B cell (primary cell): Measurements from ENCODE around the gene GIPR. TPM values are rescaled to one million over a fixed set of nuclear protein-coding genes. Genes with fewer than 3 reads are reported as not detected.

Source experiments
- ATAC-seq: fragments of 200-7000 bp; cut with Tn5 transposase; one replicate; pipeline ENCODE4 v1.10.0; 2021; ENCODE audit warnings: low read depth, mild to moderate bottlenecking, moderate number of reproducible peaks, moderate library complexity
- CTCF ChIA-PET: fragments of 350-600 bp; sonication (Branson Sonifier 250); formaldehyde crosslinking; loops from one replicate; lab custom pipeline; 2021; ENCODE audit warnings: antibody characterized with exemption, inconsistent platforms; lab: Charles Lee
- POLR2A ChIA-PET: fragments of 350-600 bp; sonication (Branson Sonifier 250); formaldehyde crosslinking; loops from one replicate; lab custom pipeline; 2021; ENCODE audit warnings: antibody characterized with exemption; lab: Charles Lee
- DNase-seq: peaks from one replicate; pipeline ENCODE4 v3.0.0; 2013
- H2AFZ ChIP-seq: 2 replicates; pipeline ENCODE4 v1.6.1; 2012; ENCODE audit warnings: mild to moderate bottlenecking, low read depth, low read length; ENCODE audit not compliant: insufficient read depth, poor library complexity, severe bottlenecking
- H3K27ac ChIP-seq, 2 donors: 1 replicate in 1 of 2; 2 replicates in 1 of 2; pipeline ENCODE4 v1.5.1; 2012 to 2013; ENCODE audit warnings: low read length in 2 of 2, mild to moderate bottlenecking in 2 of 2, moderate library complexity in 1 of 2
- H3K27me3 ChIP-seq, 4 experiments: fragments of 200-600 bp in 1 of 4; sonication (generic) in 1 of 4; replicated peaks in 1 of 4; 1 replicate in 2 of 4; 2 replicates in 2 of 4; pipeline versions ENCODE4 v1.6.1 to v1.7.0; 2013 to 2016; ENCODE audit warnings: low read length in 3 of 4, mild to moderate bottlenecking in 2 of 4, mixed read lengths in 1 of 4, moderate library complexity in 1 of 4; ENCODE audit not compliant: insufficient read depth in 4 of 4, control insufficient read depth in 3 of 4; ENCODE audit errors: control extremely low read depth in 1 of 4
- H3K36me3 ChIP-seq, 2 experiments: replicated peaks in 1 of 2; 1 replicate in 1 of 2; 2 replicates in 1 of 2; pipeline versions ENCODE4 v1.6.1 to v1.7.1; 2013; ENCODE audit warnings: low read length in 1 of 2; ENCODE audit not compliant: insufficient read depth in 2 of 2, control insufficient read depth in 1 of 2; ENCODE audit errors: control extremely low read depth in 1 of 2, extremely low read depth in 1 of 2
- H3K4me1 ChIP-seq, 2 donors: fragments of 200-600 bp in 1 of 2; sonication (generic) in 1 of 2; 1 replicate in 1 of 2; 2 replicates in 1 of 2; pipeline versions ENCODE4 v1.5.1 to v1.6.1; 2013 to 2017; ENCODE audit warnings: low read length in 2 of 2; ENCODE audit not compliant: control insufficient read depth in 2 of 2, insufficient read depth in 2 of 2
- H3K4me2 ChIP-seq: replicated peaks from 2 replicates; pipeline ENCODE3; 2012; ENCODE audit warnings: mild to moderate bottlenecking, low read depth, low read length; ENCODE audit not compliant: poor library complexity, severe bottlenecking
- H3K4me3 ChIP-seq, 5 experiments: fragments of 200-600 bp in 1 of 5; sonication (generic) in 1 of 5; 1 replicate in 3 of 5; 2 replicates in 2 of 5; pipeline versions ENCODE4 v1.5.1 to v1.7.0; 2011 to 2016; ENCODE audit warnings: low read length in 4 of 5, mild to moderate bottlenecking in 4 of 5, low read depth in 2 of 5, control low read depth in 1 of 5, moderate library complexity in 1 of 5; ENCODE audit not compliant: insufficient read depth in 1 of 5; ENCODE audit errors: control extremely low read depth in 1 of 5, extremely low read depth in 1 of 5
- H3K79me2 ChIP-seq: fragments of 200-600 bp; sonication (generic); one replicate; pipeline ENCODE4 v1.6.0; 2016; ENCODE audit warnings: low read length; ENCODE audit not compliant: control insufficient read depth, insufficient read depth
- H3K9ac ChIP-seq: fragments of 200-600 bp; sonication (generic); 2 replicates; pipeline ENCODE4 v1.6.1; 2017; ENCODE audit warnings: mild to moderate bottlenecking, low read length, moderate library complexity
- H3K9me3 ChIP-seq, 3 donors: one replicate each; pipeline versions ENCODE4 v1.6.1 to v1.7.1; 2013; ENCODE audit warnings: low read length in 2 of 3; ENCODE audit not compliant: control insufficient read depth in 2 of 3, insufficient read depth in 1 of 3; ENCODE audit errors: control extremely low read depth in 1 of 3
- H4K20me1 ChIP-seq: 2 replicates; pipeline ENCODE4 v1.6.0; 2012; ENCODE audit warnings: mild to moderate bottlenecking, low read length; ENCODE audit not compliant: insufficient read depth, control insufficient read depth, poor library complexity, severe bottlenecking
- H3K27ac Mint-ChIP-seq: one replicate; pipeline ENCODE4 v1.8.0; 2021; ENCODE audit warnings: mixed read lengths
- H3K27me3 Mint-ChIP-seq: one replicate; pipeline ENCODE4 v1.8.0; 2021; ENCODE audit warnings: mixed read lengths
- H3K4me1 Mint-ChIP-seq: one replicate; pipeline ENCODE4 v1.8.0; 2021; ENCODE audit warnings: mixed read lengths
- H3K4me3 Mint-ChIP-seq: one replicate; pipeline ENCODE4 v1.8.0; 2021; ENCODE audit warnings: mixed read lengths
- H3K9me3 Mint-ChIP-seq: one replicate; pipeline ENCODE4 v1.8.0; 2022; ENCODE audit warnings: mixed read lengths; ENCODE audit not compliant: insufficient read depth
- EZH2 ChIP-seq: IDR thresholded peaks from 2 replicates; pipeline ENCODE4 v1.6.1; 2012; ENCODE audit warnings: borderline replicate concordance, low read depth, mild to moderate bottlenecking, moderate library complexity, low read length; ENCODE audit not compliant: insufficient read depth, poor library complexity, severe bottlenecking
- WGBS: methylation state at CpG from one replicate; pipeline ENCODE4 v1.1.5; 2013; ENCODE audit warnings: missing lambda C conversion rate; ENCODE audit not compliant: insufficient coverage; 5-methylcytosine and 5-hydroxymethylcytosine counted together
- intact Hi-C: fragments of 100-400 bp; cut with micrococcal nuclease; formaldehyde crosslinking; loops from one replicate; pipeline ENCODE4 v1.10.0; 2022
- polyA plus RNA-seq: library from polyadenylated mRNA; depleted of rRNA; stranded (reverse); fragments of >200 nt; gene quantifications from 2 replicates; pipeline ENCODE4 v1.2.3, GENCODE V29; 2012
- total RNA-seq, 2 donors: library from RNA; stranded (reverse); fragments of 120-200 nt in 1 of 2; gene quantifications; 1 replicate in 1 of 2; 2 replicates in 1 of 2; pipeline versions ENCODE4 v1.2.3 to v1.2.4, GENCODE V29; 2013 to 2022
- TF ChIP-seq, protein P1 (sequence below): fragments of 200-600 bp; IDR thresholded peaks from one replicate; pipeline ENCODE4 v1.8.0; 2022; ENCODE audit warnings: antibody characterized with exemption, mild to moderate bottlenecking

The GIPR gene
- total and polyA plus RNA-seq, 2 donors (not counting 1 experiment from before 2014, with no cell fraction given) = 0.43 to 2.3 TPM

DNA sequence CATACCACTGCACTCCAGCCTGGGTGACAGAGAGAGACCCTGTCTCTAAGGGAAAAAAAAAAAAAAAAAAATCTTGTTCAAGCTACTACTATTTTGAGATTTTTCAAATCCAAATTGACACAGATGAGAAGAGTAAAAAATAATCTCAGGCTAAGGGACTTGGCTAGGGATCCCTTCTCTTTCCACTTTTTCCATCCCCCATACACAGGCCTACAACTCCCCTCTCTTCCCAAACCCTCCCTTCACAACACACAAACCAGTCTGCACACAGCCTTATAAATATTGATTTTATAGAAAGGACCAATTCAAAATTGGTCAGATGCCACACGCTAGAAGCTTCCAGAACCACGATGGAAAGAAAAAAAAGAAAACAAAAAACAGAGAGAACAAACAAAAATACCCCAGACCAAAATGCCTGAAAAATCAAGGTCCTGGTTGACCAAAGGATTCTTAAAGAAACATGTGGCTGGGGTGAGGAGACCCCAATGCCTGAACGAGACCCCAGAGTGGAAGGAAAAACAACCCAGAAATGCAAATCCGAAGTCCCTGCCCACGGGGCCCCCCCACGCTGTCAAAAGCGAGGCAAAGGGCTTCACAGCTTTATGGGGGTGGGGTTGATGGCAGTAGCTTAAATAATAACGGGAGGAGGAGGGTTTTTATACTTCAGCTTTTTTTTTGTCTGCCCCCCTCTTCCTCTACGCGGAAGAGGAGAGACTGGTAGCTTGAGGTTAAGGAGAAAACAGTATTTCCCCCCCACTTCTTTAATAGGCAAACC is 42.5 kb downstream of the GIPR start:
- peaks cover 14 to 24% of the 10 kb centered on the region in 2 donors for H3K4me1 ChIP-seq
- peaks cover 67% of the 10 kb centered on the region for H3K79me2 ChIP-seq
- no peak for ATAC-seq
- no peak overlapping the region for H3K4me3 ChIP-seq
- WGBS = 100% methylated on average over 1 of the region's 10 CpGs
- no peaks in the 10 kb centered on the region for H3K9me3 ChIP-seq
- peaks cover 0 to 18% of the 10 kb centered on the region in 2 experiments for H3K36me3 ChIP-seq
- no peak overlapping the region for H3K27ac ChIP-seq
- no peak overlapping the region for H3K9ac ChIP-seq
- H2AFZ ChIP-seq = no peak overlapping the region
- Mint-ChIP-seq H3K27ac (no peak overlapping the region), H3K4me3 (no peak overlapping the region), H3K4me1 (peaks cover 38% of the 10 kb centered on the region), H3K9me3 (no peaks in the 10 kb centered on the region), H3K27me3 (no peaks in the 10 kb centered on the region)
- no peak overlapping the region for H3K4me2 ChIP-seq
- intact Hi-C loops = no loop called here
- ChIA-PET CTCF (interaction anchor here (0.6 to 1.1 kb wide), 4 partner anchors 18 to 309 kb away, joined by 3 to 4 read pairs (median 3); partner anchors contain the start of genes FBXO46 and QPCTL), POLR2A (no interaction called here)
- no peak for DNase-seq
- no peak for TF ChIP-seq EZH2
- TF ChIP-seq, protein P1, sequence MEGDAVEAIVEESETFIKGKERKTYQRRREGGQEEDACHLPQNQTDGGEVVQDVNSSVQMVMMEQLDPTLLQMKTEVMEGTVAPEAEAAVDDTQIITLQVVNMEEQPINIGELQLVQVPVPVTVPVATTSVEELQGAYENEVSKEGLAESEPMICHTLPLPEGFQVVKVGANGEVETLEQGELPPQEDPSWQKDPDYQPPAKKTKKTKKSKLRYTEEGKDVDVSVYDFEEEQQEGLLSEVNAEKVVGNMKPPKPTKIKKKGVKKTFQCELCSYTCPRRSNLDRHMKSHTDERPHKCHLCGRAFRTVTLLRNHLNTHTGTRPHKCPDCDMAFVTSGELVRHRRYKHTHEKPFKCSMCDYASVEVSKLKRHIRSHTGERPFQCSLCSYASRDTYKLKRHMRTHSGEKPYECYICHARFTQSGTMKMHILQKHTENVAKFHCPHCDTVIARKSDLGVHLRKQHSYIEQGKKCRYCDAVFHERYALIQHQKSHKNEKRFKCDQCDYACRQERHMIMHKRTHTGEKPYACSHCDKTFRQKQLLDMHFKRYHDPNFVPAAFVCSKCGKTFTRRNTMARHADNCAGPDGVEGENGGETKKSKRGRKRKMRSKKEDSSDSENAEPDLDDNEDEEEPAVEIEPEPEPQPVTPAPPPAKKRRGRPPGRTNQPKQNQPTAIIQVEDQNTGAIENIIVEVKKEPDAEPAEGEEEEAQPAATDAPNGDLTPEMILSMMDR = no peak
- peaks cover 32% of the 10 kb centered on the region for H4K20me1 ChIP-seq
- H3K27me3 ChIP-seq = no peaks in the 10 kb centered on the region
